SW 1271 (cell line): ENCODE measurements around the gene GLIS1.

ENCODE experiments used
- DNase-seq, 2 experiments: peaks; one replicate each; lab custom pipeline; 2025; lab: John Stamatoyannopoulos, UW

Gene GLIS1

GRCh38 chr1:53462769-53463501 is 276.0 kb downstream of the GLIS1 start:
- DNase-seq, result no peak

GRCh38 chr1:53462193-53462592 is 276.8 kb downstream of the GLIS1 start:
- no peak for DNase-seq

GRCh38 chr1:53461323-53462044 is 277.5 kb downstream of the GLIS1 start:
- no peak for DNase-seq

DNA sequence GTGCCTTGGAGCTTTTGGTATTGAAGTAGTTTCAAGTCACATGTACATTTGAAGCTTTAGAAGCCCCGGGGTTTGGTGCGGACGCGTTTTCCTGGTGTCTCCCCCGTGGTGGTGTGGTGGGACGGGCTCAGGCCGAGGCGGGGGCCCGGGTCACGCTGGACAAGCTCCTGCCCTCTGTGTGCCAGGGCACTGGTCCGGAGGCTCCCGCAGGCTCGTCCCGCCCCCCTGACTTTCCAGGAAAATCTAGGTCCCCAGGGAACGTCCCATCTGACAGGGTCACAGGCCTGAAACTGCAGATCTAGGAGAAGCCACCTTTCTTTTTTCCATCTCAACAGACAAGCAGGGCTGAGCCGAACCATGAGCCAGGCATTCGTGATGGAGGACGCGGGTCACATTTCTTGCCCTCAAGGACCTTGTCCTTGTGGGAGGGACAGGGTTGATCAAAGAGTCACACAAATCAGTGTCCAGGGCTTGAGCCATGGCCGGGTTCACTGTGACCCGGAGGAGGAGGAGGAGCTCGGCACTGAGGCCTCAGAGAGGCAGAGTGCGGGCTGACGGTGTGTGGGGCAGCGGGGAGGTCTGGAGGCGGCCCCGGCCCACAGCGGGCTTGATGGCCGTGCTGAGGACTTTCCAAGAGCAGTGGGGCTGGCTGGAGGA is 278.2 kb downstream of the GLIS1 start:
- DNase-seq, result no peak

GRCh38 chr1:53460211-53460634 is 278.7 kb downstream of the GLIS1 start:
- DNase-seq, result no peak

DNA sequence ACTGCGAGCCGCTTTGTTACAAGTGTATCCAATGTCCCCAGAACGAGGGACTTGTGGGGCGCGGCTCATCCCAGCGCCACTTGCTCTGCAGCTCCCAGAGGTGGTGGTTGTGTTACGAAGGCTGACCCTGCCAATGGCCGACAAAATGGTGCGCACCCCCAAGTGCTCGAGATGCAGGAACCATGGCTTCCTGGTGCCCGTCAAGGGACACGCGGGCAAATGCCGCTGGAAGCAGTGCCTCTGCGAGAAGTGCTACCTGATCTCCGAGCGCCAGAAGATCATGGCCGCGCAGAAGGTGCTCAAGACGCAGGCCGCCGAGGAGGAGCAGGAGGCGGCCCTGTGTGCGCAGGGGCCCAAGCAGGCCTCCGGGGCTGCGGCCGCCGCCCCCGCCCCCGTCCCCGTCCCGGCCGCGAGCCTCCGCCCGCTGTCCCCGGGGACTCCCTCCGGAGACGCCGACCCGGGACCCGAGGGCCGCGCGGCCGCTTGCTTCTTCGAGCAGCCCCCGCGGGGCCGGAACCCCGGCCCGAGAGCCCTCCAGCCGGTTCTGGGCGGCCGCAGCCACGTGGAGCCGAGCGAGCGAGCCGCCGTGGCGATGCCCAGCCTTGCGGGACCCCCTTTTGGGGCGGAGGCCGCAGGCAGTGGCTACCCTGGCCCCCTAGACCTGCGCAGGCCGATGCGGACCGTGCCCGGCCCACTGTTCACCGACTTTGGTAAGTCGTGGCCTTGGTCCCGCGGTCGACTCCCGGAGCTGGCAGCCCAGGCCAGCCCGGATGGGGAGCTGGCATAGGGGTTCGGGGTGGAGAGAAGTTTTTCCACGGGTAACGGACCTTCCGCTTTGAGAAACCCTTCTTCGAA is 279.4 kb downstream of the GLIS1 start, which contains the start of gene DMRTB1:
Gene DMRTB1 (plus strand): TSS at position 79 of the 855 bp plus-strand sequence. CDS start 55 bp downstream, at position 134.
- DNase-seq, result no peak

- no peak for DNase-seq
Observed at GRCh38 chr1:53458634-53459033, 280.3 kb downstream of the GLIS1 start.
